ENCODE results near the gene ARHGDIG.

The ARHGDIG gene

GRCh38 chr16:293043-293775 is 12.8 kb downstream of the ARHGDIG start:
- Mint-ChIP-seq H3K27me3 (no peaks in the 10 kb centered on the region), H3K27ac (no peak overlapping the region), H3K9me3 (no peaks in the 10 kb centered on the region), H3K36me3 (ENCODE audit: low read depth) (peaks cover 54% of the 10 kb centered on the region), H3K4me3 (no peak overlapping the region), H3K4me1 (ENCODE audit: low read depth) (no peaks in the 10 kb centered on the region)
- no peak for DNase-seq

- Mint-ChIP-seq H3K9me3 (no peaks in the 10 kb centered on the region), H3K27me3 (no peaks in the 10 kb centered on the region), H3K27ac (no peak overlapping the region)
Observed at GRCh38 chr16:296276-296675, 15.9 kb downstream of the ARHGDIG start.

GRCh38 chr16:296806-297510 is 16.6 kb downstream of the ARHGDIG start:
- DNase-seq, result no peak

More at GRCh38 chr16:296276-296675, 15.9 kb downstream of the ARHGDIG start:
- DNase-seq, result no peak
- peaks cover 38% of the 10 kb centered on the region for H3K36me3 Mint-ChIP-seq (ENCODE audit: low read depth)
- no peaks in the 10 kb centered on the region for H3K4me1 Mint-ChIP-seq (ENCODE audit: low read depth)
- no peak overlapping the region for H3K4me3 Mint-ChIP-seq

GRCh38 chr16:297832-298231 is 17.4 kb downstream of the ARHGDIG start:
- Mint-ChIP-seq H3K4me3 (no peak overlapping the region), H3K27ac (no peak overlapping the region), H3K9me3 (no peaks in the 10 kb centered on the region), H3K27me3 (no peaks in the 10 kb centered on the region), H3K36me3 (ENCODE audit: low read depth) (peaks cover 38% of the 10 kb centered on the region), H3K4me1 (ENCODE audit: low read depth) (no peaks in the 10 kb centered on the region)
- DNase-seq, result no peak

More at GRCh38 chr16:296806-297510, 16.6 kb downstream of the ARHGDIG start:
- Mint-ChIP-seq H3K36me3 (ENCODE audit: low read depth) (peaks cover 38% of the 10 kb centered on the region), H3K27ac (no peak overlapping the region), H3K9me3 (no peaks in the 10 kb centered on the region), H3K4me1 (ENCODE audit: low read depth) (no peaks in the 10 kb centered on the region), H3K27me3 (no peaks in the 10 kb centered on the region), H3K4me3 (no peak overlapping the region)

GRCh38 chr16:301235-301634 is 20.8 kb downstream of the ARHGDIG start:
- no peak overlapping the region for H3K27ac Mint-ChIP-seq

GRCh38 chr16:301950-302349 is 21.6 kb downstream of the ARHGDIG start:
- Mint-ChIP-seq H3K36me3 (ENCODE audit: low read depth) (peaks cover 57% of the 10 kb centered on the region), H3K4me1 (ENCODE audit: low read depth) (no peaks in the 10 kb centered on the region), H3K4me3 (no peak overlapping the region), H3K9me3 (no peaks in the 10 kb centered on the region), H3K27ac (no peak overlapping the region), H3K27me3 (no peaks in the 10 kb centered on the region)
- no peak for DNase-seq

More at GRCh38 chr16:301235-301634, 20.8 kb downstream of the ARHGDIG start:
- Mint-ChIP-seq H3K36me3 (ENCODE audit: low read depth) (peaks cover 54% of the 10 kb centered on the region), H3K4me3 (no peak overlapping the region), H3K27me3 (no peaks in the 10 kb centered on the region), H3K4me1 (ENCODE audit: low read depth) (no peaks in the 10 kb centered on the region), H3K9me3 (no peaks in the 10 kb centered on the region)
- no peak for DNase-seq

- no peaks in the 10 kb centered on the region for H3K27me3 Mint-ChIP-seq
- H3K36me3 Mint-ChIP-seq (ENCODE audit: low read depth), result peaks cover 70% of the 10 kb centered on the region
- no peak for DNase-seq
- no peaks in the 10 kb centered on the region for H3K9me3 Mint-ChIP-seq
- H3K27ac Mint-ChIP-seq, result peak overlapping the region; percentile 22
- H3K4me1 Mint-ChIP-seq (ENCODE audit: low read depth), result no peaks in the 10 kb centered on the region
- H3K4me3 Mint-ChIP-seq, result no peak overlapping the region
Observed at GRCh38 chr16:303760-304505, 23.5 kb downstream of the ARHGDIG start.

- no peak overlapping the region for H3K4me3 Mint-ChIP-seq
- no peaks in the 10 kb centered on the region for H3K27me3 Mint-ChIP-seq
Observed at GRCh38 chr16:305916-306626, 25.7 kb downstream of the ARHGDIG start.

GRCh38 chr16:306911-307370 is 26.6 kb downstream of the ARHGDIG start:
- Mint-ChIP-seq H3K27ac (no peak overlapping the region), H3K4me1 (ENCODE audit: low read depth) (peaks cover 12% of the 10 kb centered on the region), H3K9me3 (no peaks in the 10 kb centered on the region), H3K27me3 (no peaks in the 10 kb centered on the region), H3K36me3 (ENCODE audit: low read depth) (peaks cover 76% of the 10 kb centered on the region), H3K4me3 (no peak overlapping the region)
- no peak for DNase-seq

More at GRCh38 chr16:305916-306626, 25.7 kb downstream of the ARHGDIG start:
- no peak for DNase-seq
- Mint-ChIP-seq H3K27ac (no peak overlapping the region), H3K9me3 (no peaks in the 10 kb centered on the region), H3K4me1 (ENCODE audit: low read depth) (peaks cover 12% of the 10 kb centered on the region), H3K36me3 (ENCODE audit: low read depth) (peaks cover 75% of the 10 kb centered on the region)

GRCh38 chr16:307691-308312 is 27.4 kb downstream of the ARHGDIG start:
- DNase-seq, result no peak
- Mint-ChIP-seq H3K9me3 (no peaks in the 10 kb centered on the region), H3K4me1 (ENCODE audit: low read depth) (peaks cover 12% of the 10 kb centered on the region), H3K4me3 (no peak overlapping the region), H3K36me3 (ENCODE audit: low read depth) (peaks cover 79% of the 10 kb centered on the region), H3K27me3 (no peaks in the 10 kb centered on the region), H3K27ac (no peak overlapping the region)

GRCh38 chr16:309476-309875 is 29.1 kb downstream of the ARHGDIG start:
- H3K4me1 Mint-ChIP-seq (ENCODE audit: low read depth), result peaks cover 12% of the 10 kb centered on the region
- H3K9me3 Mint-ChIP-seq, result no peaks in the 10 kb centered on the region
- DNase-seq, result no peak
- peaks cover 81% of the 10 kb centered on the region for H3K36me3 Mint-ChIP-seq (ENCODE audit: low read depth)
- no peaks in the 10 kb centered on the region for H3K27me3 Mint-ChIP-seq
- H3K27ac Mint-ChIP-seq, result peak overlapping the region; percentile 9
- H3K4me3 Mint-ChIP-seq, result no peak overlapping the region

GRCh38 chr16:311725-312124 is 31.3 kb downstream of the ARHGDIG start:
- DNase-seq, result no peak
- peaks cover 72% of the 10 kb centered on the region for H3K36me3 Mint-ChIP-seq (ENCODE audit: low read depth)
- H3K4me3 Mint-ChIP-seq, result no peak overlapping the region
- peaks cover 20% of the 10 kb centered on the region for H3K4me1 Mint-ChIP-seq (ENCODE audit: low read depth)
- H3K9me3 Mint-ChIP-seq, result no peaks in the 10 kb centered on the region
- no peaks in the 10 kb centered on the region for H3K27me3 Mint-ChIP-seq
- no peak overlapping the region for H3K27ac Mint-ChIP-seq

GRCh38 chr16:314351-314750 is 34.0 kb downstream of the ARHGDIG start:
- no peak overlapping the region for H3K27ac Mint-ChIP-seq

More at GRCh38 chr16:314351-314750, 34.0 kb downstream of the ARHGDIG start:
- Mint-ChIP-seq H3K4me1 (ENCODE audit: low read depth) (peaks cover 32% of the 10 kb centered on the region), H3K9me3 (no peaks in the 10 kb centered on the region), H3K4me3 (no peak overlapping the region), H3K27me3 (no peaks in the 10 kb centered on the region), H3K36me3 (ENCODE audit: low read depth) (peaks cover 64% of the 10 kb centered on the region)
- no peak for DNase-seq

Measured in activated T-cell treated with anti-CD3 and anti-CD28 coated beads, Interleukin-2, amount 50 U/mL, for 24 hours (primary cell).